Measurements from ENCODE around the gene PCAT6.

Gene PCAT6

GRCh38 chr1:202836623-202837403, 26.1 kb downstream of the PCAT6 start:
- H3K4me2 ChIP-seq = no peak overlapping the region
- no peak for TF ChIP-seq CTCF (conservative IDR thresholded peaks at IDR 0.05; ENCODE audit: low read depth, low read length)
- H3K9ac ChIP-seq = no peak overlapping the region
- no peaks in the 10 kb centered on the region for H3K79me2 ChIP-seq (ENCODE audit: insufficient read depth, low read depth)
- H2AFZ ChIP-seq (ENCODE audit: low read depth) = no peak overlapping the region
- no peaks in the 10 kb centered on the region for H3K4me1 ChIP-seq (ENCODE audit: low read depth, poor library complexity, severe bottlenecking)
- no peaks in the 10 kb centered on the region for H3K27me3 ChIP-seq (ENCODE audit: insufficient read depth, low read depth)
- no peaks in the 10 kb centered on the region for H3K36me3 ChIP-seq (ENCODE audit: insufficient read depth)
- no peak overlapping the region for H3K27ac ChIP-seq
- H3K4me3 ChIP-seq (IDR thresholded peaks at IDR 0.05; ENCODE audit: insufficient read depth, low read depth, low read length) = no peak overlapping the region
- no peaks in the 10 kb centered on the region for H4K20me1 ChIP-seq (ENCODE audit: insufficient read depth)

- H3K4me3 ChIP-seq (IDR thresholded peaks at IDR 0.05; ENCODE audit: insufficient read depth, low read depth, low read length) = no peak overlapping the region
- no peaks in the 10 kb centered on the region for H3K27me3 ChIP-seq (ENCODE audit: insufficient read depth, low read depth)
- TF ChIP-seq CTCF (conservative IDR thresholded peaks at IDR 0.05; ENCODE audit: low read depth, low read length) = no peak
- no peaks in the 10 kb centered on the region for H3K79me2 ChIP-seq (ENCODE audit: insufficient read depth, low read depth)
- no peak overlapping the region for H3K27ac ChIP-seq
- H3K4me1 ChIP-seq (ENCODE audit: low read depth, poor library complexity, severe bottlenecking) = no peaks in the 10 kb centered on the region
- no peaks in the 10 kb centered on the region for H4K20me1 ChIP-seq (ENCODE audit: insufficient read depth)
- no peaks in the 10 kb centered on the region for H3K36me3 ChIP-seq (ENCODE audit: insufficient read depth)
- no peak overlapping the region for H3K4me2 ChIP-seq
- no peak overlapping the region for H2AFZ ChIP-seq (ENCODE audit: low read depth)
- H3K9ac ChIP-seq = no peak overlapping the region
Observed at GRCh38 chr1:202837746-202838262, 27.1 kb downstream of the PCAT6 start.

- H3K4me3 ChIP-seq (IDR thresholded peaks at IDR 0.05; ENCODE audit: insufficient read depth, low read depth, low read length) = no peak overlapping the region
- H3K79me2 ChIP-seq (ENCODE audit: insufficient read depth, low read depth) = no peaks in the 10 kb centered on the region
- H3K9ac ChIP-seq = no peak overlapping the region
- no peak overlapping the region for H2AFZ ChIP-seq (ENCODE audit: low read depth)
- H3K27me3 ChIP-seq (ENCODE audit: insufficient read depth, low read depth) = no peaks in the 10 kb centered on the region
- no peaks in the 10 kb centered on the region for H3K4me1 ChIP-seq (ENCODE audit: low read depth, poor library complexity, severe bottlenecking)
- H3K36me3 ChIP-seq (ENCODE audit: insufficient read depth) = no peaks in the 10 kb centered on the region
- H4K20me1 ChIP-seq (ENCODE audit: insufficient read depth) = no peaks in the 10 kb centered on the region
- H3K4me2 ChIP-seq = no peak overlapping the region
- TF ChIP-seq CTCF (conservative IDR thresholded peaks at IDR 0.05; ENCODE audit: low read depth, low read length) = no peak
- H3K27ac ChIP-seq = no peak overlapping the region
Observed at GRCh38 chr1:202843081-202843480, 32.3 kb downstream of the PCAT6 start.

- Histone ChIP-seq H3K79me2 (ENCODE audit: insufficient read depth, low read depth) (no peaks in the 10 kb centered on the region), H3K36me3 (ENCODE audit: insufficient read depth) (no peaks in the 10 kb centered on the region), H2AFZ (ENCODE audit: low read depth) (no peak overlapping the region), H4K20me1 (ENCODE audit: insufficient read depth) (no peaks in the 10 kb centered on the region), H3K4me2 (no peak overlapping the region), H3K4me3 (IDR thresholded peaks at IDR 0.05; ENCODE audit: insufficient read depth, low read depth, low read length) (no peak overlapping the region), H3K27me3 (ENCODE audit: insufficient read depth, low read depth) (no peaks in the 10 kb centered on the region), H3K27ac (no peak overlapping the region), H3K4me1 (ENCODE audit: low read depth, poor library complexity, severe bottlenecking) (no peaks in the 10 kb centered on the region), H3K9ac (no peak overlapping the region)
- TF ChIP-seq CTCF (conservative IDR thresholded peaks at IDR 0.05; ENCODE audit: low read depth, low read length) = no peak
Observed at GRCh38 chr1:202844259-202844658, 33.5 kb downstream of the PCAT6 start.

Data from KMS-11 (cell line).